Spleen (tissue), 11 donors: ENCODE results near the gene PTX4. TPM values are rescaled to one million over a fixed set of nuclear protein-coding genes. Genes with fewer than 3 reads are reported as not detected.

ENCODE experiments used
- DNase-seq: peaks from one replicate; pipeline ENCODE4 v3.0.0-alpha.2; 2020
- H3K27ac ChIP-seq, 8 donors: fragments of 200-600 bp; sonication (generic) in 7 of 8; 1 replicate in 4 of 8; 2 replicates in 4 of 8; pipeline versions ENCODE4 v1.5.0 to v1.8.0; 2016 to 2021; ENCODE audit warnings: inconsistent platforms in 4 of 8, mild to moderate bottlenecking in 4 of 8, moderate library complexity in 1 of 8
- H3K27me3 ChIP-seq, 7 donors: fragments of 200-600 bp; sonication (generic) in 6 of 7; replicated peaks in 1 of 7; 1 replicate in 4 of 7; 2 replicates in 3 of 7; pipeline versions ENCODE4 v1.5.0 to v1.8.0; 2016 to 2021; ENCODE audit warnings: inconsistent platforms in 3 of 7, mild to moderate bottlenecking in 1 of 7
- H3K36me3 ChIP-seq, 6 donors: fragments of 200-600 bp; sonication (generic) in 5 of 6; 1 replicate in 4 of 6; 2 replicates in 2 of 6; pipeline versions ENCODE4 v1.5.0 to v1.8.0; 2016 to 2021; ENCODE audit warnings: inconsistent platforms in 2 of 6
- H3K4me1 ChIP-seq, 6 donors: fragments of 200-600 bp; sonication (generic) in 5 of 6; 1 replicate in 3 of 6; 2 replicates in 3 of 6; pipeline versions ENCODE4 v1.5.0 to v1.8.0; 2016 to 2021; ENCODE audit warnings: inconsistent platforms in 3 of 6
- H3K4me3 ChIP-seq, 8 donors: fragments of 200-600 bp; sonication (generic) in 7 of 8; 1 replicate in 4 of 8; 2 replicates in 4 of 8; pipeline versions ENCODE4 v1.5.0 to v1.8.0; 2016 to 2021; ENCODE audit warnings: inconsistent platforms in 4 of 8, mild to moderate bottlenecking in 4 of 8, moderate library complexity in 2 of 8
- H3K9me3 ChIP-seq, 8 donors: fragments of 200-600 bp; sonication (generic) in 7 of 8; 1 replicate in 4 of 8; 2 replicates in 4 of 8; pipeline versions ENCODE4 v1.5.0 to v1.8.0; 2016 to 2021; ENCODE audit warnings: inconsistent platforms in 4 of 8
- CTCF ChIP-seq, 11 experiments: fragments of 200-600 bp in 7 of 11; fragments of 450-650 bp in 4 of 11; sonication (generic) in 4 of 11; IDR thresholded peaks in 8 of 11; conservative IDR thresholded peaks in 3 of 11; 1 replicate in 7 of 11; 2 replicates in 4 of 11; pipeline versions ENCODE4 v1.4.0 to v1.8.0; 2016 to 2021; ENCODE audit warnings: antibody characterized with exemption in 11 of 11, inconsistent platforms in 4 of 11, mild to moderate bottlenecking in 1 of 11
- POLR2A ChIP-seq, 3 donors: fragments of 450-650 bp; IDR thresholded peaks; one replicate each; pipeline ENCODE4 v1.5.1; 2017; ENCODE audit warnings: antibody characterized with exemption in 3 of 3, mild to moderate bottlenecking in 1 of 3
- POLR2AphosphoS5 ChIP-seq, 3 donors: sonication (generic); formaldehyde crosslinking; IDR thresholded peaks; one replicate each; pipeline ENCODE4 v1.5.1; 2017; ENCODE audit warnings: antibody characterized with exemption in 3 of 3
- WGBS, 5 donors: extraction: QIAGEN DNeasy Blood & Tissue Kit in 3 of 5; methylation state at CpG; one replicate each; pipeline versions ENCODE4 v1.1.5 to v1.1.7; 2013 to 2018; 5-methylcytosine and 5-hydroxymethylcytosine counted together
- intact Hi-C: fragments of 100-400 bp; cut with DNase I; formaldehyde crosslinking; loops from one replicate; pipeline ENCODE4 v1.15.0; 2023; ENCODE audit warnings: low total_unique reads
- polyA plus RNA-seq, 3 donors: library from polyadenylated mRNA; stranded (reverse); fragments of 200-250 nt; gene quantifications; one replicate each; pipeline ENCODE4 v1.2.1, GENCODE V29; 2013
- total RNA-seq, 7 donors: library from RNA; depleted of rRNA in 3 of 7; stranded (reverse); fragments of >200 nt in 3 of 7; fragmentation: NEBNext Ultra II Directional in 4 of 7; extraction: Animal tissue kit (Norgen Biotek cat#: 25700) in 4 of 7; gene quantifications; one replicate each; pipeline versions ENCODE4 v1.1.0 to v1.2.1, GENCODE V29; 2016 to 2021
- donor health status: healthy with polysubstance abuse.
- donor health status: DM: no; HTN: no; CAD: no; lungs with moderate emphysema.
- donor health status: DM: no; HTN: no; CAD: no.
- donor health status: Bipolar disorder and iron deficiency.
- donor health status: healthy.
- donor health status: DM: no; HTN: no; CAD: no.
- donor health status: DM: yes; HTN: yes; CAD: no.

PTX4 gene
- total and polyA plus RNA-seq, 10 donors = 0.03 to 0.85 (median 0.44) TPM; not detected in 3

DNA sequence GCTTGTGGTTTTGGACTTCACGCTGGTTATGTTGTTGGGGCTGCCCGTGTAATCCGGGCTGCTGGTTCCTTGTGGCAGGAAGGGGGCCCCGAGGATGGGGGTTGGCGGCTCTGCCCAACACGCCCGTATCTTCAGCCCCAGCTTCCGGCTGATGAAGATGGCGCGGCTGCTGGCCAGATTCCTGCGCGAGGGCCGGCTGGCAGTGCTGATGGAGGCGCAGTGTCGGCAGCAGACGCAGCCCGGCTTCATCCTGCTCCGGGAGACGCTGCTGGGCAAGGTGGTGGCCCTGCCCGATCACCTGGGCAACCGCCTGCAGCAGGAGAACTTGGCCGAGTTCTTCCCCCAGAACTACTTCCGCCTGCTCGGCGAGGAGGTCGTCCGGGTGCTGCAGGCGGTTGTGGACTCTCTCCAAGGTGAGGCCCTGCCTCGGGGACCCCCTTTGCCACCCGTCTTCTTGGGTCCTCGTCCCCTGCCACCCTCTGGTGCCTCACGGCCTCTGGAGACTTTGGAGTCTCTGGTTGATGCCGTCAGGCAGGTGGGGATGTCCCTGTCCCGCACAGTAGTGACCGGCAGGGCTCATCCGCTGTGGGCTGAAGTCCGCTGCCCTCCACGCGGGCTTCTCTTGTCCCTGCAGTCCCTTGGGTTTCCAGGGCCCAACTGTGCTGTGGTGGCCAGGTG, 6.6 kb upstream of the PTX4 start:
- WGBS, 5 donors = 85 to 95% (median 90%) methylated on average over 27 to 39 of the region's 39 CpGs
- H3K27me3 ChIP-seq = no peaks in the 10 kb centered on the region
- peak; percentile 75 for DNase-seq
- peaks cover 0 to 61% (median 56%) of the 10 kb centered on the region in 6 donors for H3K36me3 ChIP-seq
- H3K27ac ChIP-seq = no peak overlapping the region
- no peaks in the 10 kb centered on the region for H3K9me3 ChIP-seq
- peaks cover 15 to 42% (median 29%) of the 10 kb centered on the region in 6 donors for H3K4me1 ChIP-seq
- TF ChIP-seq POLR2AphosphoS5 (IDR thresholded peaks at IDR 0.05) (no peak), POLR2A (IDR thresholded peaks at IDR 0.05) (no peak), CTCF (IDR thresholded peaks at IDR 0.05 in 8 of 11, conservative IDR thresholded peaks at IDR 0.05 in 3 of 11) (no peak)
- intact Hi-C loops = no loop called here
- H3K4me3 ChIP-seq = peak overlapping the region in 1 of 8 donors; percentile 93

- Histone ChIP-seq H3K27ac (no peak overlapping the region), H3K9me3 (no peaks in the 10 kb centered on the region), H3K4me3 (peak overlapping the region in 2 of 8 donors; percentile 58 to 93), H3K27me3 (no peaks in the 10 kb centered on the region), H3K36me3 (peaks cover 0 to 55% (median 49%) of the 10 kb centered on the region in 6 donors), H3K4me1 (peaks cover 15 to 42% (median 29%) of the 10 kb centered on the region in 6 donors)
- TF ChIP-seq POLR2A (IDR thresholded peaks at IDR 0.05) (no peak), POLR2AphosphoS5 (IDR thresholded peaks at IDR 0.05) (no peak), CTCF (IDR thresholded peaks at IDR 0.05 in 8 of 11, conservative IDR thresholded peaks at IDR 0.05 in 3 of 11) (no peak)
- 81 to 94% (median 91%) methylated on average over 12 to 13 of the region's 13 CpGs for WGBS, 5 donors
- DNase-seq = peak; percentile 76
- intact Hi-C loops = no loop called here
Measured at GRCh38 chr16:1494711-1495110, 6.0 kb upstream of the PTX4 start.

DNA sequence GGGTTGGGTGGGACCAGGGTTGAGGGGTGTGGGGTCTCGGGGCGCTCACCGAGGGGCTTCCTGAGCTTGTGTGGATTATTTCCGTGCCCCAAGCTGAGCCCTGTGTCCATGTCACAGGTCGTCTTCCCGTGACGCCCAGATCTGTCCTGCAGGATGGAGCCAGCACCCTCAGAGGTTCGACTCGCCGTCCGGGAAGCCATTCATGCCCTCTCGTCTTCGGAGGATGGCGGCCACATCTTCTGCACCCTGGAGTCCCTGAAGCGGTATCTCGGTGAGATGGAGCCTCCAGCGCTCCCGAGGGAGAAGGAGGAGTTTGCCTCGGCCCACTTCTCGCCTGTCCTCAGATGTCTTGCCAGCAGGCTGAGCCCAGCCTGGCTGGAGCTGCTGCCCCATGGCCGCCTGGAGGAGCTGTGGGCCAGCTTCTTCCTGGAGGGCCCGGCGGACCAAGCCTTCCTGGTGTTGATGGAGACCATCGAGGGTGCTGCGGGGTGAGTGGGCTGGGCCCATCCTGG, 5.4 kb upstream of the PTX4 start:
- intact Hi-C loops = no loop called here
- Histone ChIP-seq H3K36me3 (peaks cover 0 to 50% (median 44%) of the 10 kb centered on the region in 6 donors), H3K4me3 (peak overlapping the region; percentile 40 to 93 (median 77)), H3K4me1 (peaks cover 15 to 42% (median 29%) of the 10 kb centered on the region in 6 donors), H3K9me3 (no peaks in the 10 kb centered on the region), H3K27ac (peak overlapping the region in 5 of 8 donors; percentile 85 to 94 (median 91)), H3K27me3 (no peaks in the 10 kb centered on the region)
- TF ChIP-seq POLR2A (IDR thresholded peaks at IDR 0.05) (no peak), POLR2AphosphoS5 (IDR thresholded peaks at IDR 0.05) (peak in 2 of 3 donors; percentile 53 to 73), CTCF (IDR thresholded peaks at IDR 0.05 in 8 of 11, conservative IDR thresholded peaks at IDR 0.05 in 3 of 11) (peak in 10 of 11 experiments; percentile 21 to 58 (median 43))
- peak; percentile 81 for DNase-seq
- 35 to 79% (median 54%) methylated on average over 16 to 25 of the region's 25 CpGs for WGBS, 5 donors

DNA sequence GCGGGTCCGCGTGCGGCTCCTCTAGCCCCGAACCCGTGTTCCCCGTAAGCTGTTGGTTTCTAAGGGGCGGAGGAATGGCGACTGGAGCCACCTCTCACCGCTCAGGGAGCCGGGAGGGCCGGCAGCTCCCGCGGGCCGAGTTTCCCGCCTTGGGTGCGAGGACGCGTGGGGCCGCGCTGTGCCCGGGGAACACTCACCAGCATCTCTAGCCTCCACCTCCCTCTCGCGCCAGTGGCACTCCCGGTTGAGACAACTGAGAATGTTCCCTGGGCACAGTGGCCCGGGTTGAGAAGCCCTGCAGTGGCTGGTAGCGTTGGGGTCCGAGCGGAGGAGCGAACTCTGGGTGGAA, 5.0 kb upstream of the PTX4 start:
- H3K9me3 ChIP-seq = no peaks in the 10 kb centered on the region
- intact Hi-C loops = no loop called here
- peak overlapping the region; percentile 40 to 93 (median 77) for H3K4me3 ChIP-seq
- WGBS, 5 donors = 0 to 4% (median 2%) methylated on average over 9 to 30 of the region's 30 CpGs
- DNase-seq = peak; percentile 84
- TF ChIP-seq CTCF (IDR thresholded peaks at IDR 0.05 in 8 of 11, conservative IDR thresholded peaks at IDR 0.05 in 3 of 11) (no peak), POLR2A (IDR thresholded peaks at IDR 0.05) (no peak), POLR2AphosphoS5 (IDR thresholded peaks at IDR 0.05) (no peak)
- peak overlapping the region in 7 of 8 donors; percentile 81 to 94 (median 91) for H3K27ac ChIP-seq
- H3K36me3 ChIP-seq = peaks cover 0 to 45% (median 39%) of the 10 kb centered on the region in 6 donors
- peaks cover 15 to 44% (median 29%) of the 10 kb centered on the region in 6 donors for H3K4me1 ChIP-seq
- no peaks in the 10 kb centered on the region for H3K27me3 ChIP-seq
